Parathyroid adenoma (tissue), 2 donors: ENCODE data around the gene SIN3A.

Experiments
- H2AFZ ChIP-seq: fragments of 300-600 bp; sonication (generic); one replicate; pipeline ENCODE4 v1.7.0; 2017; ENCODE audit warnings: antibody characterized with exemption, mild to moderate bottlenecking
- H3K27ac ChIP-seq: fragments of 300-600 bp; sonication (generic); one replicate; pipeline ENCODE4 v1.7.0; 2017
- H3K27me3 ChIP-seq: fragments of 300-600 bp; sonication (generic); one replicate; pipeline ENCODE4 v1.7.0; 2017; ENCODE audit warnings: low read length; ENCODE audit not compliant: control insufficient read depth, insufficient read depth
- H3K36me3 ChIP-seq: fragments of 300-600 bp; sonication (generic); one replicate; pipeline ENCODE4 v1.7.0; 2017; ENCODE audit warnings: low read length; ENCODE audit not compliant: control insufficient read depth, insufficient read depth
- H3K4me1 ChIP-seq: fragments of 300-600 bp; sonication (generic); one replicate; pipeline ENCODE4 v1.7.0; 2017; ENCODE audit warnings: control low read depth
- H3K4me2 ChIP-seq: fragments of 300-600 bp; sonication (generic); one replicate; pipeline ENCODE4 v1.7.0; 2017; ENCODE audit warnings: low read length
- H3K4me3 ChIP-seq: fragments of 300-600 bp; sonication (generic); one replicate; pipeline ENCODE4 v1.7.0; 2017; ENCODE audit warnings: low read depth, low read length
- H3K79me2 ChIP-seq: fragments of 300-600 bp; sonication (generic); one replicate; pipeline ENCODE4 v1.7.0; 2017; ENCODE audit warnings: control low read depth
- H3K9ac ChIP-seq: fragments of 300-600 bp; sonication (generic); one replicate; pipeline ENCODE4 v1.7.0; 2017; ENCODE audit warnings: mild to moderate bottlenecking
- H3K9me3 ChIP-seq: fragments of 300-600 bp; sonication (generic); one replicate; pipeline ENCODE4 v1.7.0; 2017; ENCODE audit warnings: low read length; ENCODE audit not compliant: control insufficient read depth
- CTCF ChIP-seq: fragments of 300-600 bp; sonication (generic); IDR thresholded peaks from one replicate; pipeline ENCODE4 v1.7.0; 2017; ENCODE audit warnings: antibody characterized with exemption, mild to moderate bottlenecking
- donor health status: primary hyperparathyroidism.

SIN3A gene

GRCh38 chr15:75453703-75454470, 2.4 kb upstream of the SIN3A start:
- H3K36me3 ChIP-seq = no peaks in the 10 kb centered on the region
- peak overlapping the region; percentile 75 for H3K4me2 ChIP-seq
- no peaks in the 10 kb centered on the region for H3K27me3 ChIP-seq
- H3K4me1 ChIP-seq = peaks cover 3% of the 10 kb centered on the region
- no peaks in the 10 kb centered on the region for H3K9me3 ChIP-seq
- TF ChIP-seq CTCF = no peak
- peak overlapping the region; percentile 78 for H3K4me3 ChIP-seq
- H2AFZ ChIP-seq = peak overlapping the region; percentile 78
- H3K79me2 ChIP-seq = no peaks in the 10 kb centered on the region
- peak overlapping the region; percentile 88 for H3K27ac ChIP-seq
- no peak overlapping the region for H3K9ac ChIP-seq

GRCh38 chr15:75452865-75453702, 1.6 kb upstream of the SIN3A start:
- no peaks in the 10 kb centered on the region for H3K79me2 ChIP-seq
- peaks cover 3% of the 10 kb centered on the region for H3K4me1 ChIP-seq

GRCh38 chr15:75452364-75452864, 924 bp upstream of the SIN3A start:
- H3K36me3 ChIP-seq = no peaks in the 10 kb centered on the region
- H2AFZ ChIP-seq = peak overlapping the region; percentile 78
- peaks cover 3% of the 10 kb centered on the region for H3K4me1 ChIP-seq
- H3K27ac ChIP-seq = peak overlapping the region; percentile 84
- no peak for TF ChIP-seq CTCF
- peak overlapping the region; percentile 75 for H3K4me2 ChIP-seq
- H3K79me2 ChIP-seq = peaks cover 3% of the 10 kb centered on the region
- no peak overlapping the region for H3K9ac ChIP-seq
- H3K9me3 ChIP-seq = no peaks in the 10 kb centered on the region
- peak overlapping the region; percentile 78 for H3K4me3 ChIP-seq
- H3K27me3 ChIP-seq = no peaks in the 10 kb centered on the region

More at GRCh38 chr15:75452865-75453702, 1.6 kb upstream of the SIN3A start:
- H2AFZ ChIP-seq = peak overlapping the region; percentile 78
- peak overlapping the region; percentile 84 for H3K27ac ChIP-seq
- H3K36me3 ChIP-seq = no peaks in the 10 kb centered on the region
- H3K9ac ChIP-seq = no peak overlapping the region
- H3K4me2 ChIP-seq = peak overlapping the region; percentile 75
- H3K4me3 ChIP-seq = peak overlapping the region; percentile 78
- TF ChIP-seq CTCF = no peak
- no peaks in the 10 kb centered on the region for H3K9me3 ChIP-seq
- no peaks in the 10 kb centered on the region for H3K27me3 ChIP-seq

GRCh38 chr15:75451202-75451673, 252 bp downstream of the SIN3A start:
- Histone ChIP-seq H3K79me2 (peaks cover 6% of the 10 kb centered on the region), H3K27me3 (no peaks in the 10 kb centered on the region), H3K4me2 (peak overlapping the region; percentile 60), H2AFZ (no peak overlapping the region), H3K9ac (peak overlapping the region; percentile 53), H3K4me1 (peaks cover 3% of the 10 kb centered on the region), H3K4me3 (peak overlapping the region; percentile 88), H3K9me3 (no peaks in the 10 kb centered on the region), H3K27ac (peak overlapping the region; percentile 97), H3K36me3 (no peaks in the 10 kb centered on the region)
- no peak for TF ChIP-seq CTCF
